GM12878 (cell line): ENCODE measurements around the gene VGLL2.

Experiments
- BCL11A ChIP-seq: IDR thresholded peaks from 2 replicates; pipeline ENCODE4 v1.6.1; 2011; ENCODE audit warnings: low read depth, low read length
- BCL3 ChIP-seq: IDR thresholded peaks from 2 replicates; pipeline ENCODE4 v1.6.1; 2011; ENCODE audit warnings: borderline replicate concordance, low read depth, mild to moderate bottlenecking, moderate library complexity, low read length; ENCODE audit not compliant: insufficient read depth, poor library complexity, severe bottlenecking
- ELK1 ChIP-seq: IDR thresholded peaks from 2 replicates; pipeline ENCODE4 v1.6.1; 2012; ENCODE audit warnings: low read depth, low read length, improper control_type of control experiment
- EP300 ChIP-seq, 2 experiments: fragments of 150-350 bp in 1 of 2; IDR thresholded peaks; 2 replicates each; pipeline ENCODE4 v1.6.1; 2011 to 2012; ENCODE audit warnings: low read depth in 2 of 2, low read length in 2 of 2, borderline replicate concordance in 1 of 2, improper control_type of control experiment in 1 of 2, inconsistent platforms in 1 of 2; ENCODE audit not compliant: control insufficient read depth in 1 of 2
- KDM1A ChIP-seq: fragments of 200-600 bp; sonication (generic); IDR thresholded peaks from 2 replicates; pipeline ENCODE4 v1.6.1; 2016; ENCODE audit warnings: borderline replicate concordance
- POLR2A ChIP-seq: IDR thresholded peaks from 2 replicates; pipeline ENCODE4 v1.6.1; 2011; ENCODE audit warnings: low read depth, mild to moderate bottlenecking, low read length
- RAD21 ChIP-seq: IDR thresholded peaks from 2 replicates; pipeline ENCODE4 v1.6.1; 2011; ENCODE audit warnings: mild to moderate bottlenecking, low read depth, low read length, moderate library complexity; ENCODE audit not compliant: insufficient read depth
- SIN3A ChIP-seq: IDR thresholded peaks from 2 replicates; pipeline ENCODE4 v1.6.1; 2012; ENCODE audit warnings: low read depth, low read length, improper control_type of control experiment
- SIX5 ChIP-seq: IDR thresholded peaks from 2 replicates; pipeline ENCODE4 v1.6.1; 2011; ENCODE audit warnings: mild to moderate bottlenecking, low read depth, low read length, moderate library complexity; ENCODE audit not compliant: severe bottlenecking
- SKIL ChIP-seq: fragments of 450-650 bp; IDR thresholded peaks from 2 replicates; pipeline ENCODE4 v1.6.1; 2017; ENCODE audit warnings: mild to moderate bottlenecking, low read depth, inconsistent platforms; ENCODE audit not compliant: poor library complexity, severe bottlenecking
- ZNF274 ChIP-seq: IDR thresholded peaks from one replicate; pipeline ENCODE4 v1.8.0; 2011; ENCODE audit not compliant: insufficient read length, insufficient read depth
- TF ChIP-seq, protein P1 (sequence below): fragments of 450-650 bp; IDR thresholded peaks from 2 replicates; pipeline ENCODE4 v1.6.1; 2017; ENCODE audit warnings: mild to moderate bottlenecking, moderate library complexity
- TF ChIP-seq, protein P2 (sequence below), 3 experiments: IDR thresholded peaks in 2 of 3; conservative IDR thresholded peaks in 1 of 3; 2 replicates each; pipeline ENCODE4 v1.5.1; 2011; ENCODE audit warnings: low read depth in 3 of 3, low read length in 3 of 3, mild to moderate bottlenecking in 3 of 3, control low read depth in 2 of 3, moderate library complexity in 2 of 3, inconsistent platforms in 1 of 3, mixed read lengths in 1 of 3; ENCODE audit not compliant: control insufficient read depth in 2 of 3, insufficient read depth in 1 of 3; ENCODE audit errors: extremely low read depth in 1 of 3

GRCh38 chr6:117309611-117310010, 44.3 kb downstream of the VGLL2 start:
- TF ChIP-seq RAD21 (no peak), KDM1A (no peak), EP300 (IDR thresholded peaks at IDR 0.05; ENCODE audit: borderline replicate concordance in 1 of 2, control insufficient read depth in 1 of 2, low read depth in 2 of 2, low read length in 2 of 2) (no peak), SIN3A (no peak), BCL3 (no peak), ELK1 (no peak), SIX5 (no peak), SKIL (no peak), ZNF274 (no peak), BCL11A (no peak), POLR2A (no peak)
- TF ChIP-seq, protein P1, sequence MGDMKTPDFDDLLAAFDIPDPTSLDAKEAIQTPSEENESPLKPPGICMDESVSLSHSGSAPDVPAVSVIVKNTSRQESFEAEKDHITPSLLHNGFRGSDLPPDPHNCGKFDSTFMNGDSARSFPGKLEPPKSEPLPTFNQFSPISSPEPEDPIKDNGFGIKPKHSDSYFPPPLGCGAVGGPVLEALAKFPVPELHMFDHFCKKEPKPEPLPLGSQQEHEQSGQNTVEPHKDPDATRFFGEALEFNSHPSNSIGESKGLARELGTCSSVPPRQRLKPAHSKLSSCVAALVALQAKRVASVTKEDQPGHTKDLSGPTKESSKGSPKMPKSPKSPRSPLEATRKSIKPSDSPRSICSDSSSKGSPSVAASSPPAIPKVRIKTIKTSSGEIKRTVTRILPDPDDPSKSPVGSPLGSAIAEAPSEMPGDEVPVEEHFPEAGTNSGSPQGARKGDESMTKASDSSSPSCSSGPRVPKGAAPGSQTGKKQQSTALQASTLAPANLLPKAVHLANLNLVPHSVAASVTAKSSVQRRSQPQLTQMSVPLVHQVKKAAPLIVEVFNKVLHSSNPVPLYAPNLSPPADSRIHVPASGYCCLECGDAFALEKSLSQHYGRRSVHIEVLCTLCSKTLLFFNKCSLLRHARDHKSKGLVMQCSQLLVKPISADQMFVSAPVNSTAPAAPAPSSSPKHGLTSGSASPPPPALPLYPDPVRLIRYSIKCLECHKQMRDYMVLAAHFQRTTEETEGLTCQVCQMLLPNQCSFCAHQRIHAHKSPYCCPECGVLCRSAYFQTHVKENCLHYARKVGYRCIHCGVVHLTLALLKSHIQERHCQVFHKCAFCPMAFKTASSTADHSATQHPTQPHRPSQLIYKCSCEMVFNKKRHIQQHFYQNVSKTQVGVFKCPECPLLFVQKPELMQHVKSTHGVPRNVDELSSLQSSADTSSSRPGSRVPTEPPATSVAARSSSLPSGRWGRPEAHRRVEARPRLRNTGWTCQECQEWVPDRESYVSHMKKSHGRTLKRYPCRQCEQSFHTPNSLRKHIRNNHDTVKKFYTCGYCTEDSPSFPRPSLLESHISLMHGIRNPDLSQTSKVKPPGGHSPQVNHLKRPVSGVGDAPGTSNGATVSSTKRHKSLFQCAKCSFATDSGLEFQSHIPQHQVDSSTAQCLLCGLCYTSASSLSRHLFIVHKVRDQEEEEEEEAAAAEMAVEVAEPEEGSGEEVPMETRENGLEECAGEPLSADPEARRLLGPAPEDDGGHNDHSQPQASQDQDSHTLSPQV, result no peak
- TF ChIP-seq, protein P2, sequence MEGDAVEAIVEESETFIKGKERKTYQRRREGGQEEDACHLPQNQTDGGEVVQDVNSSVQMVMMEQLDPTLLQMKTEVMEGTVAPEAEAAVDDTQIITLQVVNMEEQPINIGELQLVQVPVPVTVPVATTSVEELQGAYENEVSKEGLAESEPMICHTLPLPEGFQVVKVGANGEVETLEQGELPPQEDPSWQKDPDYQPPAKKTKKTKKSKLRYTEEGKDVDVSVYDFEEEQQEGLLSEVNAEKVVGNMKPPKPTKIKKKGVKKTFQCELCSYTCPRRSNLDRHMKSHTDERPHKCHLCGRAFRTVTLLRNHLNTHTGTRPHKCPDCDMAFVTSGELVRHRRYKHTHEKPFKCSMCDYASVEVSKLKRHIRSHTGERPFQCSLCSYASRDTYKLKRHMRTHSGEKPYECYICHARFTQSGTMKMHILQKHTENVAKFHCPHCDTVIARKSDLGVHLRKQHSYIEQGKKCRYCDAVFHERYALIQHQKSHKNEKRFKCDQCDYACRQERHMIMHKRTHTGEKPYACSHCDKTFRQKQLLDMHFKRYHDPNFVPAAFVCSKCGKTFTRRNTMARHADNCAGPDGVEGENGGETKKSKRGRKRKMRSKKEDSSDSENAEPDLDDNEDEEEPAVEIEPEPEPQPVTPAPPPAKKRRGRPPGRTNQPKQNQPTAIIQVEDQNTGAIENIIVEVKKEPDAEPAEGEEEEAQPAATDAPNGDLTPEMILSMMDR (IDR thresholded peaks at IDR 0.05 in 2 of 3, conservative IDR thresholded peaks at IDR 0.05 in 1 of 3; ENCODE audit: control insufficient read depth in 2 of 3, extremely low read depth in 1 of 3, insufficient read depth in 1 of 3, low read depth in 3 of 3, low read length in 3 of 3), result no peak
